IMR-90 (cell line): ENCODE measurements around the gene C11orf65. TPM values are rescaled to one million over a fixed set of nuclear protein-coding genes. Genes with fewer than 3 reads are reported as not detected.

Experiments
- ATAC-seq: fragments of 200-7000 bp; cut with Tn5 transposase; 2 replicates; pipeline ENCODE4 v1.9.1; 2020; ENCODE audit warnings: low read depth, mild to moderate bottlenecking, moderate library complexity
- BruUV-seq: library from RNA; stranded (reverse); fragments of 400-500 nt; replicated peaks from 2 replicates; lab custom pipeline; 2021; lab: Mats Ljungman, UMichigan
- CTCF ChIA-PET: fragments of 300-600 bp; formaldehyde crosslinking; extraction: SDS; loops from one replicate; lab custom pipeline; 2021; ENCODE audit warnings: antibody characterized with exemption; lab: Yijun Ruan, JAX
- POLR2A ChIA-PET: fragments of 300-600 bp; sonication (Branson Sonifier 250); formaldehyde crosslinking; loops from one replicate; lab custom pipeline; 2022; ENCODE audit warnings: antibody characterized with exemption; ENCODE audit not compliant: unreplicated experiment; lab: Charles Lee
- DNase-seq: peaks from one replicate; pipeline ENCODE4 v3.0.0; 2013
- H2AFZ ChIP-seq: replicated peaks from 2 replicates; pipeline ENCODE3; 2013; ENCODE audit warnings: low read length, mild to moderate bottlenecking; ENCODE audit not compliant: poor library complexity
- H2AK5ac ChIP-seq: 2 replicates; pipeline ENCODE4 v1.6.1; 2013; ENCODE audit warnings: low read depth, low read length, inconsistent platforms
- H2AK9ac ChIP-seq: replicated peaks from 2 replicates; pipeline ENCODE3; 2013; ENCODE audit warnings: mild to moderate bottlenecking, low read depth, low read length, moderate library complexity; ENCODE audit not compliant: poor library complexity
- H2BK120ac ChIP-seq: 2 replicates; pipeline ENCODE4 v1.6.1; 2013; ENCODE audit warnings: low read depth, low read length, inconsistent platforms
- H2BK15ac ChIP-seq: 3 replicates; pipeline ENCODE4 v1.6.1; 2013; ENCODE audit warnings: low read depth, low read length, inconsistent platforms
- H2BK20ac ChIP-seq: 2 replicates; pipeline ENCODE4 v1.6.1; 2013; ENCODE audit warnings: low read depth, mild to moderate bottlenecking, inconsistent platforms, low read length, moderate library complexity
- H2BK5ac ChIP-seq: 2 replicates; pipeline ENCODE4 v1.6.1; 2013; ENCODE audit warnings: mild to moderate bottlenecking, low read depth, low read length, inconsistent platforms; ENCODE audit not compliant: poor library complexity, severe bottlenecking
- H3K14ac ChIP-seq: replicated peaks from 2 replicates; pipeline ENCODE4 v1.6.1; 2013; ENCODE audit warnings: low read depth, low read length, inconsistent platforms
- H3K18ac ChIP-seq: 2 replicates; pipeline ENCODE4 v1.6.1; 2013; ENCODE audit warnings: low read depth, low read length, control low read depth
- H3K23ac ChIP-seq: 2 replicates; pipeline ENCODE4 v1.6.1; 2013; ENCODE audit warnings: low read depth, low read length, inconsistent platforms
- H3K27ac ChIP-seq: 2 replicates; pipeline ENCODE4 v1.5.1; 2013; ENCODE audit warnings: mild to moderate bottlenecking, control low read depth, low read length; ENCODE audit not compliant: insufficient read depth
- H3K27me3 ChIP-seq: 2 replicates; pipeline ENCODE4 v1.6.1; 2013; ENCODE audit warnings: low read length; ENCODE audit not compliant: control insufficient read depth, insufficient read depth
- H3K36me3 ChIP-seq: 2 replicates; pipeline ENCODE4 v1.6.1; 2013; ENCODE audit warnings: low read length, mixed read lengths; ENCODE audit not compliant: control insufficient read depth, insufficient read depth
- H3K4ac ChIP-seq: 2 replicates; pipeline ENCODE4 v1.6.1; 2013; ENCODE audit warnings: low read depth, low read length, inconsistent platforms
- H3K4me1 ChIP-seq: 2 replicates; pipeline ENCODE4 v1.6.1; 2013; ENCODE audit warnings: low read length, mixed read lengths; ENCODE audit not compliant: control insufficient read depth, insufficient read depth
- H3K4me2 ChIP-seq: 2 replicates; pipeline ENCODE4 v1.6.1; 2013; ENCODE audit warnings: low read depth, mild to moderate bottlenecking, control low read depth, low read length, moderate library complexity
- H3K4me3 ChIP-seq: 2 replicates; pipeline ENCODE4 v1.5.1; 2013; ENCODE audit warnings: low read depth, mild to moderate bottlenecking, control low read depth, low read length, moderate library complexity; ENCODE audit not compliant: insufficient read depth
- H3K56ac ChIP-seq: 2 replicates; pipeline ENCODE4 v1.6.1; 2013; ENCODE audit warnings: low read length, inconsistent platforms; ENCODE audit not compliant: insufficient read depth; ENCODE audit errors: extremely low read depth
- H3K79me1 ChIP-seq, 2 experiments: 2 replicates each; pipeline ENCODE4 v1.6.1; 2013; ENCODE audit warnings: low read length in 2 of 2, inconsistent platforms in 1 of 2, low read depth in 1 of 2
- H3K9ac ChIP-seq: 2 replicates; pipeline ENCODE4 v1.6.1; 2013; ENCODE audit warnings: low read depth, low read length, control low read depth
- H3K9me1 ChIP-seq: 2 replicates; pipeline ENCODE4 v1.6.1; 2013; ENCODE audit warnings: low read length, inconsistent platforms; ENCODE audit not compliant: insufficient read depth
- H3K9me3 ChIP-seq: 2 replicates; pipeline ENCODE4 v1.6.1; 2013; ENCODE audit warnings: low read length; ENCODE audit not compliant: control insufficient read depth, insufficient read depth
- H4K20me1 ChIP-seq: 2 replicates; pipeline ENCODE4 v1.6.1; 2013; ENCODE audit warnings: low read length, inconsistent platforms; ENCODE audit not compliant: insufficient read depth
- H4K5ac ChIP-seq: 2 replicates; pipeline ENCODE4 v1.6.1; 2013; ENCODE audit warnings: mild to moderate bottlenecking, low read depth, low read length, control low read depth
- H4K8ac ChIP-seq, 2 experiments: 2 replicates each; pipeline ENCODE4 v1.6.1; 2013; ENCODE audit warnings: low read depth in 2 of 2, low read length in 2 of 2, control low read depth in 1 of 2, inconsistent platforms in 1 of 2
- H4K91ac ChIP-seq: 2 replicates; pipeline ENCODE4 v1.6.1; 2013; ENCODE audit warnings: low read depth, low read length, inconsistent platforms; ENCODE audit not compliant: insufficient read depth
- CHD1 ChIP-seq: IDR thresholded peaks from 2 replicates; pipeline ENCODE4 v1.6.1; 2012; ENCODE audit warnings: low read depth, low read length, improper control_type of control experiment
- FOS ChIP-seq: fragments of 150-350 bp; IDR thresholded peaks from 2 replicates; pipeline ENCODE4 v1.6.1; 2016; ENCODE audit warnings: low read depth, low read length
- MAFK ChIP-seq: IDR thresholded peaks from 2 replicates; pipeline ENCODE4 v1.6.1; 2012; ENCODE audit warnings: low read depth, low read length, improper control_type of control experiment
- POLR2A ChIP-seq: IDR thresholded peaks from 2 replicates; pipeline ENCODE4 v1.6.1; 2012; ENCODE audit warnings: mild to moderate bottlenecking, low read depth, low read length
- SMC3 ChIP-seq: fragments of 150-350 bp; IDR thresholded peaks from 2 replicates; pipeline ENCODE4 v1.6.1; 2016; ENCODE audit warnings: low read depth, mild to moderate bottlenecking, antibody characterized with exemption, low read length, moderate library complexity
- WGBS, 2 experiments: methylation state at CpG; one replicate each; pipeline versions ENCODE4 v1.1.5 to v1.1.7; 2013; ENCODE audit warnings: missing lambda C conversion rate in 2 of 2; ENCODE audit not compliant: insufficient read length in 1 of 2; ENCODE audit errors: extremely low coverage in 2 of 2; 5-methylcytosine and 5-hydroxymethylcytosine counted together
- dilution Hi-C: fragments of 300-500 bp; cut with HindIII; formaldehyde crosslinking; loops from one replicate; pipeline ENCODE4 v1.14.3; 2018; ENCODE audit warnings: low sequenced_read_pairs; ENCODE audit not compliant: unreplicated experiment
- in situ Hi-C: fragments of 300-500 bp; cut with MboI; formaldehyde crosslinking; loops from 3 replicates; pipeline ENCODE4 v1.14.3; 2019; ENCODE audit warnings: low sequenced_read_pairs, inconsistent platforms, mixed read lengths
- intact Hi-C: fragments of 100-400 bp; cut with micrococcal nuclease; formaldehyde crosslinking; loops from 2 replicates; pipeline ENCODE4 v1.10.0; 2022
- polyA plus RNA-seq, 3 experiments: library from polyadenylated mRNA; depleted of rRNA; stranded (reverse); fragments of >200 nt; gene quantifications; 2 replicates each; pipeline ENCODE4 v1.2.3, GENCODE V29; 2012; ENCODE audit warnings: low replicate concordance in 1 of 3
- total RNA-seq: library from RNA; depleted of rRNA; stranded (reverse); fragments of >200 nt; gene quantifications from 2 replicates; pipeline ENCODE4 v1.2.3, GENCODE V29; 2012
- TF ChIP-seq, protein P1 (sequence below): fragments of 150-350 bp; IDR thresholded peaks from 2 replicates; pipeline ENCODE4 v1.6.1; 2016; ENCODE audit warnings: low read depth, mild to moderate bottlenecking, low read length, moderate library complexity, borderline replicate concordance
- TF ChIP-seq, protein P2 (sequence below): conservative IDR thresholded peaks from 2 replicates; pipeline ENCODE4 v1.5.1; 2012; ENCODE audit warnings: mild to moderate bottlenecking, low read depth, low read length, improper control_type of control experiment

The C11orf65 gene
- total and polyA plus RNA-seq, 2 of the 4 experiments (the other 2 are of a cell fraction) = 0.12 to 0.18 TPM

DNA sequence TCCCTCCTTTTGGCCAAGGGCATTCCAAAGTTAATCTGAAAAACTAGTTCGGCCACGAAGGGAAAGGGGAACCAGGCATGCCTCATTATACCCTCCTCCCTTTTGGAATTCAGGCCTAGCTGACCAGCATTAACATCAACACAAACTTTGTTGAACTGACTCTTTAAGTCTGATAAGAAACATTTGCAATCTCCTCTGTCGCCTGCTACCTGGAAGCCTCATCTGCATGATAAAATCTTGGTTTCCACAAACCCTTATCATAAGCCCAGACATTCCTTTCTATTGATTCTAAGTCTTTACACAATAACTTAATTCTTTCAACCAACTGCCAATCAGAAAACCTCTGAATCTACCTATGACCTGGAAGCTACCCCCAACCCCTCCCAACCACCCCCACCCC is 19.5 kb upstream of the C11orf65 start:
- in situ Hi-C loops = no loop called here
- TF ChIP-seq, protein P1, sequence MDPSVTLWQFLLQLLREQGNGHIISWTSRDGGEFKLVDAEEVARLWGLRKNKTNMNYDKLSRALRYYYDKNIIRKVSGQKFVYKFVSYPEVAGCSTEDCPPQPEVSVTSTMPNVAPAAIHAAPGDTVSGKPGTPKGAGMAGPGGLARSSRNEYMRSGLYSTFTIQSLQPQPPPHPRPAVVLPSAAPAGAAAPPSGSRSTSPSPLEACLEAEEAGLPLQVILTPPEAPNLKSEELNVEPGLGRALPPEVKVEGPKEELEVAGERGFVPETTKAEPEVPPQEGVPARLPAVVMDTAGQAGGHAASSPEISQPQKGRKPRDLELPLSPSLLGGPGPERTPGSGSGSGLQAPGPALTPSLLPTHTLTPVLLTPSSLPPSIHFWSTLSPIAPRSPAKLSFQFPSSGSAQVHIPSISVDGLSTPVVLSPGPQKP = no peak
- TF ChIP-seq, protein P2, sequence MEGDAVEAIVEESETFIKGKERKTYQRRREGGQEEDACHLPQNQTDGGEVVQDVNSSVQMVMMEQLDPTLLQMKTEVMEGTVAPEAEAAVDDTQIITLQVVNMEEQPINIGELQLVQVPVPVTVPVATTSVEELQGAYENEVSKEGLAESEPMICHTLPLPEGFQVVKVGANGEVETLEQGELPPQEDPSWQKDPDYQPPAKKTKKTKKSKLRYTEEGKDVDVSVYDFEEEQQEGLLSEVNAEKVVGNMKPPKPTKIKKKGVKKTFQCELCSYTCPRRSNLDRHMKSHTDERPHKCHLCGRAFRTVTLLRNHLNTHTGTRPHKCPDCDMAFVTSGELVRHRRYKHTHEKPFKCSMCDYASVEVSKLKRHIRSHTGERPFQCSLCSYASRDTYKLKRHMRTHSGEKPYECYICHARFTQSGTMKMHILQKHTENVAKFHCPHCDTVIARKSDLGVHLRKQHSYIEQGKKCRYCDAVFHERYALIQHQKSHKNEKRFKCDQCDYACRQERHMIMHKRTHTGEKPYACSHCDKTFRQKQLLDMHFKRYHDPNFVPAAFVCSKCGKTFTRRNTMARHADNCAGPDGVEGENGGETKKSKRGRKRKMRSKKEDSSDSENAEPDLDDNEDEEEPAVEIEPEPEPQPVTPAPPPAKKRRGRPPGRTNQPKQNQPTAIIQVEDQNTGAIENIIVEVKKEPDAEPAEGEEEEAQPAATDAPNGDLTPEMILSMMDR = no peak
- no peak for TF ChIP-seq MAFK
- TF ChIP-seq FOS = no peak
- TF ChIP-seq SMC3 = no peak
- no peak for TF ChIP-seq POLR2A
- no peak for TF ChIP-seq CHD1
- CTCF ChIA-PET = no interaction called here

More for the DNA sequence above, 19.5 kb upstream of the C11orf65 start:
- Histone ChIP-seq H3K36me3 (peaks cover 28% of the 10 kb centered on the region), H3K9ac (no peak overlapping the region), H3K79me1 (peaks cover 12 to 13% of the 10 kb centered on the region in 2 experiments; a peak in 3 of 4 replicates), H3K9me3 (no peaks in the 10 kb centered on the region), H2BK120ac (no peak overlapping the region), H4K20me1 (no peaks in the 10 kb centered on the region), H3K18ac (no peak overlapping the region), H3K27ac (no peak overlapping the region), H3K4ac (no peak overlapping the region), H2AFZ (no peak overlapping the region), H3K4me2 (no peak overlapping the region), H2BK15ac (no peak overlapping the region), H4K5ac (no peak overlapping the region), H3K4me3 (no peak overlapping the region), H2BK20ac (no peak overlapping the region), H3K23ac (no peak overlapping the region), H2BK5ac (no peak overlapping the region), H2AK9ac (no peak overlapping the region), H4K91ac (no peak overlapping the region), H3K27me3 (no peaks in the 10 kb centered on the region), H4K8ac (no peak overlapping the region), H3K56ac (no peak overlapping the region), H2AK5ac (no peak overlapping the region), H3K4me1 (no peaks in the 10 kb centered on the region; the same call in 1 of the 2 replicates), H3K14ac (no peak overlapping the region), H3K9me1 (no peaks in the 10 kb centered on the region; the same call in 1 of the 2 replicates)
- POLR2A ChIA-PET = no interaction called here
- DNase-seq (no peak), ATAC-seq (no peak)
- 86% methylated on average over 1 of the region's 3 CpGs; no CpG with 5 or more reads in 1 of the 2 experiments for WGBS, 2 experiments
- intact Hi-C loops = no loop called here
- dilution Hi-C loops = no loop called here
- BruUV-seq = no TSS peak
